ENCODE measurements around the gene CNTN4. TPM values are rescaled to one million over a fixed set of nuclear protein-coding genes. Genes with fewer than 3 reads are reported as not detected.

Gene CNTN4
- total and polyA plus RNA-seq, 2 experiments from 2014 or later: 5.6 to 7.9 TPM

DNA sequence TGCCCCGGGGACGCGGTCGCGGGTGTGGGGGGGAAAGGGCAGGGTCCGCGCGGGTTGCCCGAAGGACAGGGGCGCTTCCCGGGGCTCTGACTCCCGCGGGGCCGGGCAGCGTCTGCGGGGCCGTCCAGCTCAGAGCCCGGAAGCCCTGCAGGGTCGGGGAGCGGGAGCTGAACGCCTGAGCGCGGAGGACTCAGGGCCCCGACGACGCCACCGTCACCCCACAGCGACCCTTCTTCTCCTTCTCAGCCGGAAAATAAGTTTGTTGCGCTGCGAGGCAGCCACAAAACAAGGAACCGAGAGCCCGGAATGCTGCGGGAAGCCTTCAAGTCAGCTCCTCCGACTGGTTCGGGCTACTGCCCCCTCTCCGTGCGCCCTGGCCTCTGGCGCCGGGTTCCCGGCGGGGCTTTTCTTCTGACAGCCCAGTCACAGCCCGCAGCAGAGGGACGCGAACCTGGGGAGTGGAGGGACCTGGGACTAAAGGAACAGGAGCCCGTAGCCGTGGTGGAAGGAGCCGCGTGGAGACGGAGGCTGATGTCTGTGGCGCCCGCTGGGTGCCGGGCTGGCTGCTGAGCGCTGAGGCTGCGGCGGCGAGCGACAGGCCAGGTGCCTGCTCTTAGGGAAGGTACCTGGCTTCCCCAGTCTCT lies 484 bp downstream of the CNTN4 start:
- Histone ChIP-seq H3K4me3 (peak overlapping the region; percentile 56), H3K27me3 (peaks cover 71% of the 10 kb centered on the region), H3K36me3 (no peaks in the 10 kb centered on the region), H3K27ac (no peak overlapping the region), H3K9me3 (ENCODE audit: low read depth) (no peaks in the 10 kb centered on the region), H3K4me1 (ENCODE audit: low read depth) (no peaks in the 10 kb centered on the region)
- TF ChIP-seq, protein P1, sequence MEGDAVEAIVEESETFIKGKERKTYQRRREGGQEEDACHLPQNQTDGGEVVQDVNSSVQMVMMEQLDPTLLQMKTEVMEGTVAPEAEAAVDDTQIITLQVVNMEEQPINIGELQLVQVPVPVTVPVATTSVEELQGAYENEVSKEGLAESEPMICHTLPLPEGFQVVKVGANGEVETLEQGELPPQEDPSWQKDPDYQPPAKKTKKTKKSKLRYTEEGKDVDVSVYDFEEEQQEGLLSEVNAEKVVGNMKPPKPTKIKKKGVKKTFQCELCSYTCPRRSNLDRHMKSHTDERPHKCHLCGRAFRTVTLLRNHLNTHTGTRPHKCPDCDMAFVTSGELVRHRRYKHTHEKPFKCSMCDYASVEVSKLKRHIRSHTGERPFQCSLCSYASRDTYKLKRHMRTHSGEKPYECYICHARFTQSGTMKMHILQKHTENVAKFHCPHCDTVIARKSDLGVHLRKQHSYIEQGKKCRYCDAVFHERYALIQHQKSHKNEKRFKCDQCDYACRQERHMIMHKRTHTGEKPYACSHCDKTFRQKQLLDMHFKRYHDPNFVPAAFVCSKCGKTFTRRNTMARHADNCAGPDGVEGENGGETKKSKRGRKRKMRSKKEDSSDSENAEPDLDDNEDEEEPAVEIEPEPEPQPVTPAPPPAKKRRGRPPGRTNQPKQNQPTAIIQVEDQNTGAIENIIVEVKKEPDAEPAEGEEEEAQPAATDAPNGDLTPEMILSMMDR (IDR thresholded peaks at IDR 0.05; ENCODE audit: low read depth, low read length): no peak
- peak in 1 of 2 donors; percentile 64 for DNase-seq (ENCODE audit: low read depth in 1 of 2, low spot score in 1 of 2)

GRCh38 chr3:2099779-2100191 lies 1.1 kb downstream of the CNTN4 start:
- Histone ChIP-seq H3K27me3 (peaks cover 71% of the 10 kb centered on the region), H3K9me3 (ENCODE audit: low read depth) (no peaks in the 10 kb centered on the region), H3K4me1 (ENCODE audit: low read depth) (no peaks in the 10 kb centered on the region), H3K27ac (no peak overlapping the region), H3K4me3 (peak overlapping the region; percentile 56), H3K36me3 (no peaks in the 10 kb centered on the region)
- peak in 1 of 2 donors; percentile 61 for DNase-seq (ENCODE audit: low read depth in 1 of 2, low spot score in 1 of 2)
- TF ChIP-seq, protein P1 (IDR thresholded peaks at IDR 0.05; ENCODE audit: low read depth, low read length): no peak

DNA sequence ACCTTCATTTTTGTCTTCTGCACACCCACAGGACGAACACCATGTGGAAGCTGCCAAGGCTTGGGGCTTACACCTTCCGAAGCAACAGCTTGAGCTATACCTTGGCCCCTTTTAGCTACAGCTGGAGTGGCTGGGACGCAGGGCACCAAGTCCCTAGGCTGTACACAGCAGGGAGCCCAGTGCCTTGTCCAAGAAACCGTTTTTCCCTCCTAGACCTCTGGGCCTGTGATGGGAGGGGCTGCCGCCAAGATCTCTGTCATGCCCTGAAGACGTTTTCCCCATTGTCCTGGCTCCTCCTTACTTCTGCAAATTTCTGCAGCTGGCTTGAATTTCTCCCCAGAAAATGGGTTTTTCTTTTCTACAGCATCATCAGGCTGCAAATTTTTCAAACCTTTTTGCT lies 7.8 kb downstream of the CNTN4 start:
- Histone ChIP-seq H3K36me3 (no peaks in the 10 kb centered on the region), H3K9me3 (ENCODE audit: low read depth) (no peaks in the 10 kb centered on the region), H3K4me1 (ENCODE audit: low read depth) (no peaks in the 10 kb centered on the region), H3K4me3 (no peak overlapping the region), H3K27ac (no peak overlapping the region), H3K27me3 (peaks cover 9% of the 10 kb centered on the region)
- TF ChIP-seq, protein P1 (IDR thresholded peaks at IDR 0.05; ENCODE audit: low read depth, low read length): no peak
- no peak for DNase-seq (ENCODE audit: low read depth in 1 of 2, low spot score in 1 of 2)

DNA sequence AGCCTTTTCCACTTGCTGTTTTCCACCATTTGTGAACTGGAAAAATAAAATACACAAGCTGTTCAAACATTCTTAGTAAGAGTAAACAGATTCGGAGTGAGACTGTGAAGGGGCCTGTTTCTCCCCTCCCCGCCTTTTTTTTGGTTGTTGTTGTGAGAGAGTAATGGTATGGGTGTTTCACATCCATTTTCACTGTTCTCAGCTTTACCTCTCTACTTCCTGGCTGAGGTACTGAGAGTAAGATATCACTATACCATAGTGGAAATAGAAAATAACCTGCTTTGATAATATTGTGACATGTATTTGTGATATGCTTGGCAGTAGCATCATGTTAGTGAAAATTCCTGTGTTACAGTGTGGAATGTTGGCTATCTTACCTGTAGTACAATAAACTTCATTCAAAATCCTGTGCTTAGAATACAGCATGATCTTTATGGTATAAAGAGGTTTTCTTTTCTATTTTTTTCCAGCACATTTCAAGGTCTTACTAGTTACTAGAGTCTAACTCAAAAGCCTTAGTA lies 12.0 kb downstream of the CNTN4 start:
- Histone ChIP-seq H3K9me3 (ENCODE audit: low read depth) (no peaks in the 10 kb centered on the region), H3K4me3 (no peak overlapping the region), H3K27me3 (no peaks in the 10 kb centered on the region), H3K36me3 (no peaks in the 10 kb centered on the region), H3K27ac (no peak overlapping the region), H3K4me1 (ENCODE audit: low read depth) (no peaks in the 10 kb centered on the region)
- TF ChIP-seq, protein P1 (IDR thresholded peaks at IDR 0.05; ENCODE audit: low read depth, low read length): no peak
- DNase-seq (ENCODE audit: low read depth in 1 of 2, low spot score in 1 of 2): no peak

DNA sequence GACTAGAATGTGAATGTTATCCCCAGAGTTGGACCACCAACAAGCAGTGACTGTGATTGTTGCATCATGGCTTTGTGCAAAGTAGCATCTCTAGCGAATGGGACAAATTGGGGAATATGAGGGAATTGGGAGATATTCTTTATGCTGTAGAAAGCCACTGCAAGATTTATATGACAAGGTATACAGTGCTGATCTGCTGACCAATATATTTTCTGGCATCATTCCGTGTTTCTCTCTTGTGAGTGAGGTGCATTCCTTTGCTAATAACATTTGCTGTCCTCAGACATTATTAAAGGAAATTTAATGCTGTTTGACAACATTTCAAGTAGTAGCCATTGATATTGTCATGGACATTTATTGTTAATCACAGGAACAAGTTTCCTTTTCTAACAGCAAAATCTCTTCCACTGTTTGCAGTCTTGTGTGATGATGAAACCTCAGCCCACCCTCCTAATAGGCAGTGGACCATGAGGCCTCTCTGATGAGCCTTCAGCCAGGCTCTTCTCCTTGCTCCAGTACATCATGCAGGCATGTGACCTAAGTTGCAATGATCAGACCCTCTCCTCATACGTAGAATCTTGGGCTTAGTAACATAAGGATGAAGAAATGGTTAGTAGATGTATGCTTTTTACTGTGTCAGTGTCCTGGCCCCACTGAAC lies 16.1 kb downstream of the CNTN4 start:
- H3K4me3 ChIP-seq: no peak overlapping the region
- no peaks in the 10 kb centered on the region for H3K36me3 ChIP-seq
- TF ChIP-seq, protein P1 (IDR thresholded peaks at IDR 0.05; ENCODE audit: low read depth, low read length): no peak

More for the DNA sequence above, 16.1 kb downstream of the CNTN4 start:
- Histone ChIP-seq H3K9me3 (ENCODE audit: low read depth) (no peaks in the 10 kb centered on the region), H3K27me3 (no peaks in the 10 kb centered on the region), H3K4me1 (ENCODE audit: low read depth) (no peaks in the 10 kb centered on the region), H3K27ac (no peak overlapping the region)
- DNase-seq (ENCODE audit: low read depth in 1 of 2, low spot score in 1 of 2): no peak

Measured in cardiac muscle cell (in vitro differentiated cells and primary cell).